GM12878 (cell line): Measurements from ENCODE around the gene LYRM4. TPM values are rescaled to one million over a fixed set of nuclear protein-coding genes. Genes with fewer than 3 reads are reported as not detected.

Source experiments
- ATAC-seq: fragments of 200-7000 bp; cut with Tn5 transposase; 3 replicates; pipeline ENCODE4 v1.9.1; 2020; ENCODE audit warnings: mild to moderate bottlenecking, moderate library complexity
- BruUV-seq: library from RNA; stranded (reverse); fragments of 400-500 nt; replicated peaks from 2 replicates; lab custom pipeline; 2021; lab: Mats Ljungman, UMichigan
- CTCF ChIA-PET: fragments of 300-600 bp; sonication (Branson Sonifier 250); formaldehyde crosslinking; extraction: SDS; loops from one replicate; lab custom pipeline; 2021; ENCODE audit warnings: inconsistent platforms; lab: Yijun Ruan, JAX
- POLR2A ChIA-PET: fragments of 350-600 bp; formaldehyde crosslinking; extraction: SDS; loops from one replicate; lab custom pipeline; 2021; ENCODE audit warnings: inconsistent platforms; lab: Charles Lee
- RAD21 ChIA-PET: fragments of 300-600 bp; sonication (Branson Sonifier 250); formaldehyde crosslinking; loops from one replicate; lab custom pipeline; 2023; ENCODE audit warnings: antibody characterized with exemption; ENCODE audit not compliant: unreplicated experiment; lab: Charles Lee
- SMC1A ChIA-PET: fragments of 300-600 bp; sonication (Branson Sonifier 250); formaldehyde crosslinking; loops from one replicate; lab custom pipeline; 2023; ENCODE audit not compliant: unreplicated experiment, uncharacterized antibody; lab: Charles Lee
- DNase-seq: peaks from one replicate; pipeline ENCODE4 v3.0.0-alpha.2; 2011; ENCODE audit warnings: low read depth, low spot score
- FAIRE-seq: peaks from 3 replicates; lab custom pipeline; 2011; peaks lifted over from hg19 to GRCh38; lab: Jason Lieb, UNC
- H2AFZ ChIP-seq: 2 replicates; pipeline ENCODE4 v1.6.0; 2011; ENCODE audit warnings: low read depth, low read length, control low read depth; ENCODE audit not compliant: control insufficient read depth
- H3K27ac ChIP-seq: 2 replicates; pipeline ENCODE4 v1.5.1; 2011; ENCODE audit warnings: control low read depth; ENCODE audit not compliant: control insufficient read depth, insufficient read depth
- H3K27me3 ChIP-seq, 2 experiments: replicated peaks in 1 of 2; 2 replicates each; pipeline versions ENCODE4 v1.6.0 to v1.6.1; 2011; ENCODE audit warnings: low read length in 1 of 2; ENCODE audit not compliant: control insufficient read depth in 2 of 2, insufficient read depth in 2 of 2
- H3K36me3 ChIP-seq, 2 experiments: 2 replicates each; pipeline ENCODE4 v1.5.1; 2011; ENCODE audit warnings: low read length in 1 of 2; ENCODE audit not compliant: control insufficient read depth in 2 of 2, insufficient read depth in 2 of 2
- H3K4me1 ChIP-seq: 2 replicates; pipeline ENCODE4 v1.6.1; 2011; ENCODE audit warnings: mild to moderate bottlenecking, low read length, moderate library complexity, mixed read lengths; ENCODE audit not compliant: control insufficient read depth, insufficient read depth
- H3K4me2 ChIP-seq: 2 replicates; pipeline ENCODE4 v1.6.0; 2011; ENCODE audit warnings: control low read depth; ENCODE audit not compliant: control insufficient read depth, insufficient read depth
- H3K4me3 ChIP-seq: fragments of 200-600 bp; sonication (generic); 2 replicates; pipeline ENCODE4 v1.5.1; 2016
- H3K79me2 ChIP-seq: 2 replicates; pipeline ENCODE4 v1.6.0; 2011; ENCODE audit warnings: low read length; ENCODE audit not compliant: control insufficient read depth, insufficient read depth
- H3K9ac ChIP-seq: 2 replicates; pipeline ENCODE4 v1.8.0; 2011; ENCODE audit warnings: low read length, control low read depth, mixed read lengths; ENCODE audit not compliant: control insufficient read depth, insufficient read depth
- H3K9me3 ChIP-seq: replicated peaks from 3 replicates; pipeline ENCODE4 v1.5.1; 2011; ENCODE audit warnings: mild to moderate bottlenecking, low read length; ENCODE audit not compliant: control insufficient read depth, insufficient read depth
- H4K20me1 ChIP-seq: 2 replicates; pipeline ENCODE4 v1.6.0; 2011; ENCODE audit not compliant: control insufficient read depth, insufficient read depth
- BCL11A ChIP-seq: IDR thresholded peaks from 2 replicates; pipeline ENCODE4 v1.6.1; 2011; ENCODE audit warnings: low read depth, low read length
- CHD4 ChIP-seq: fragments of 200-600 bp; sonication (generic); IDR thresholded peaks from 2 replicates; pipeline ENCODE4 v1.6.1; 2016; ENCODE audit warnings: mild to moderate bottlenecking
- CREM ChIP-seq: IDR thresholded peaks from 2 replicates; pipeline ENCODE4 v1.6.1; 2014; ENCODE audit warnings: antibody characterized with exemption, low read depth
- EGR1 ChIP-seq, 2 experiments: IDR thresholded peaks; 1 replicate in 1 of 2; 2 replicates in 1 of 2; pipeline ENCODE4 v1.6.1; 2011 to 2012; ENCODE audit warnings: low read depth in 2 of 2, low read length in 2 of 2, borderline replicate concordance in 1 of 2, mild to moderate bottlenecking in 1 of 2, moderate library complexity in 1 of 2
- EP300 ChIP-seq, 2 experiments: fragments of 150-350 bp in 1 of 2; IDR thresholded peaks; 2 replicates each; pipeline ENCODE4 v1.6.1; 2011 to 2012; ENCODE audit warnings: low read depth in 2 of 2, low read length in 2 of 2, borderline replicate concordance in 1 of 2, improper control_type of control experiment in 1 of 2, inconsistent platforms in 1 of 2; ENCODE audit not compliant: control insufficient read depth in 1 of 2
- GATAD2B ChIP-seq: fragments of 450-650 bp; conservative IDR thresholded peaks from 2 replicates; pipeline ENCODE4 v1.6.1; 2017; ENCODE audit warnings: low read depth, mild to moderate bottlenecking, moderate library complexity
- JUNB ChIP-seq: IDR thresholded peaks from 2 replicates; pipeline ENCODE4 v1.6.1; 2016; ENCODE audit warnings: antibody characterized with exemption, mild to moderate bottlenecking
- MAX ChIP-seq: IDR thresholded peaks from 2 replicates; pipeline ENCODE4 v1.6.1; 2012; ENCODE audit warnings: low read depth, low read length, improper control_type of control experiment
- MXI1 ChIP-seq: fragments of 150-350 bp; IDR thresholded peaks from 2 replicates; pipeline ENCODE4 v1.6.1; 2011; ENCODE audit warnings: low read depth, mild to moderate bottlenecking, inconsistent platforms, low read length, improper control_type of control experiment
- SRF ChIP-seq, 2 experiments: IDR thresholded peaks; 2 replicates each; pipeline ENCODE4 v1.6.1; 2011; ENCODE audit warnings: low read depth in 2 of 2, low read length in 2 of 2, mild to moderate bottlenecking in 1 of 2, moderate library complexity in 1 of 2
- ZNF274 ChIP-seq: IDR thresholded peaks from one replicate; pipeline ENCODE4 v1.8.0; 2011; ENCODE audit not compliant: insufficient read length, insufficient read depth
- WGBS: methylation state at CpG from one replicate; pipeline ENCODE4 v1.1.6; 2016; ENCODE audit warnings: low lambda C conversion rate; ENCODE audit not compliant: insufficient replicate concordance, insufficient coverage; ENCODE audit errors: missing lambda C conversion rate; 5-methylcytosine and 5-hydroxymethylcytosine counted together
- in situ Hi-C: fragments of 300-500 bp; cut with MboI; formaldehyde crosslinking; loops from 9 replicates; pipeline ENCODE4 v1.14.3; 2018; ENCODE audit warnings: mixed read lengths
- intact Hi-C: fragments of 100-400 bp; cut with micrococcal nuclease; formaldehyde crosslinking; loops from one replicate; pipeline ENCODE4 v1.14.2; 2022; ENCODE audit not compliant: unreplicated experiment
- polyA plus RNA-seq, 11 experiments: library from polyadenylated mRNA; depleted of rRNA in 4 of 11; unstranded in 6 of 11; stranded (reverse) in 5 of 11; fragments of >200 nt; fragmentation: Nextera tagmentation in 4 of 11; fragmentation: Illumina TruSeq in 1 of 11; extraction: Ambion mirVana in 4 of 11; extraction: Trizol in 1 of 11; gene quantifications; 1 replicate in 1 of 11; 2 replicates in 10 of 11; pipeline versions ENCODE4 v1.2.1 to v1.2.3, GENCODE V29; 2011 to 2016; ENCODE audit warnings: inconsistent platforms in 2 of 11, missing spikeins in 2 of 11, low read depth in 1 of 11
- total RNA-seq, 4 experiments: library from RNA; depleted of rRNA in 3 of 4; stranded (reverse); fragments of >200 nt in 3 of 4; fragmentation: Illumina TruSeq in 1 of 4; extraction: Trizol in 1 of 4; gene quantifications; 2 replicates each; pipeline versions ENCODE4 v1.2.1 to v1.2.3, GENCODE V29; 2013 to 2021
- TF ChIP-seq, protein P1 (sequence below): IDR thresholded peaks from 2 replicates; pipeline ENCODE4 v1.6.1; 2011; ENCODE audit warnings: borderline replicate concordance, low read depth, mild to moderate bottlenecking, moderate library complexity, mixed read lengths, low read length; ENCODE audit not compliant: insufficient read depth; ENCODE audit errors: extremely low read length
- TF ChIP-seq, protein P2 (sequence below): fragments of 450-650 bp; IDR thresholded peaks from 2 replicates; pipeline ENCODE4 v1.6.1; 2016; ENCODE audit warnings: mild to moderate bottlenecking
- TF ChIP-seq, protein P3 (sequence below): IDR thresholded peaks from 2 replicates; pipeline ENCODE4 v1.6.1; 2012; ENCODE audit warnings: improper control_type of control experiment, low read depth, low read length; ENCODE audit not compliant: insufficient replicate concordance

LYRM4 gene
- total and polyA plus RNA-seq, 10 of the 15 experiments (the other 5 are each of a cell fraction or from before 2014, with no cell fraction given), result 32.7 to 66.8 (median 44.0) TPM

DNA sequence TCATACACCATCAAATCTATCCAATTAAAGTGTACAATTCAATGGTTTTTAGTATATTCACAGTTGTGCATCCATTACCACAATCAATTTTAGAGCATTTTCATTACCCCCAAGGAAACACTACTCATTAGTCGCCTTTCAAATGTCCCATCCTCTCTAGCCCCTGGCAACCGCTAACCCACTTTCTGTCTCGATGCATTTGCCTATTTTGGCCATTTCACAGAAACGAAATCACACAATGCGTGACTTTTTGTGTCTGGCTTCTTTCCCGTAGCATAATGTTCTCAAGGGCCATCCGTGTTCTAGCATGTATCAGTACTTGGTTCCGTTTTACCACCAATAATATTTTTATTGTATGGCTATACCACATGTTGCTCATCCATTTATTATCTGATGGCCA, 123.9 kb downstream of the LYRM4 start:
- no TSS peak for BruUV-seq
- ChIA-PET SMC1A (no interaction called here), RAD21 (no interaction called here), CTCF (interaction anchor here (0.9 kb wide), 1 partner anchor 166 kb away, joined by 4 read pairs; no protein-coding TSS in a partner anchor), POLR2A (no interaction called here)
- FAIRE-seq (no peak), ATAC-seq (no peak), DNase-seq (no peak)
- Histone ChIP-seq H3K79me2 (no peaks in the 10 kb centered on the region), H3K4me2 (no peak overlapping the region), H3K4me1 (peaks cover 22% of the 10 kb centered on the region), H3K36me3 (no peaks in the 10 kb centered on the region), H3K27ac (no peak overlapping the region), H3K9ac (no peak overlapping the region), H4K20me1 (no peaks in the 10 kb centered on the region), H3K4me3 (no peak overlapping the region), H3K9me3 (no peaks in the 10 kb centered on the region), H2AFZ (no peak overlapping the region), H3K27me3 (no peaks in the 10 kb centered on the region)
- WGBS, result 95% methylated on average over 8 of the region's 8 CpGs
- intact Hi-C loops, result no loop called here
- in situ Hi-C loops, result no loop called here
- TF ChIP-seq EP300 (IDR thresholded peaks at IDR 0.05; ENCODE audit: borderline replicate concordance in 1 of 2, control insufficient read depth in 1 of 2, low read depth in 2 of 2, low read length in 2 of 2), result no peak
- no peak for TF ChIP-seq MXI1
- no peak for TF ChIP-seq CHD4
- no peak for TF ChIP-seq BCL11A
- TF ChIP-seq, protein P1, sequence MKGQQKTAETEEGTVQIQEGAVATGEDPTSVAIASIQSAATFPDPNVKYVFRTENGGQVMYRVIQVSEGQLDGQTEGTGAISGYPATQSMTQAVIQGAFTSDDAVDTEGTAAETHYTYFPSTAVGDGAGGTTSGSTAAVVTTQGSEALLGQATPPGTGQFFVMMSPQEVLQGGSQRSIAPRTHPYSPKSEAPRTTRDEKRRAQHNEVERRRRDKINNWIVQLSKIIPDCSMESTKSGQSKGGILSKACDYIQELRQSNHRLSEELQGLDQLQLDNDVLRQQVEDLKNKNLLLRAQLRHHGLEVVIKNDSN, result no peak
- no peak for TF ChIP-seq GATAD2B
- no peak for TF ChIP-seq MAX
- TF ChIP-seq SRF (IDR thresholded peaks at IDR 0.05; ENCODE audit: low read depth in 2 of 2, low read length in 2 of 2), result no peak
- TF ChIP-seq, protein P2, sequence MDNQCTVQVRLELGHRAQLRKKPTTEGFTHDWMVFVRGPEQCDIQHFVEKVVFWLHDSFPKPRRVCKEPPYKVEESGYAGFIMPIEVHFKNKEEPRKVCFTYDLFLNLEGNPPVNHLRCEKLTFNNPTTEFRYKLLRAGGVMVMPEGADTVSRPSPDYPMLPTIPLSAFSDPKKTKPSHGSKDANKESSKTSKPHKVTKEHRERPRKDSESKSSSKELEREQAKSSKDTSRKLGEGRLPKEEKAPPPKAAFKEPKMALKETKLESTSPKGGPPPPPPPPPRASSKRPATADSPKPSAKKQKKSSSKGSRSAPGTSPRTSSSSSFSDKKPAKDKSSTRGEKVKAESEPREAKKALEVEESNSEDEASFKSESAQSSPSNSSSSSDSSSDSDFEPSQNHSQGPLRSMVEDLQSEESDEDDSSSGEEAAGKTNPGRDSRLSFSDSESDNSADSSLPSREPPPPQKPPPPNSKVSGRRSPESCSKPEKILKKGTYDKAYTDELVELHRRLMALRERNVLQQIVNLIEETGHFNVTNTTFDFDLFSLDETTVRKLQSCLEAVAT, result no peak
- TF ChIP-seq EGR1 (IDR thresholded peaks at IDR 0.05; ENCODE audit: borderline replicate concordance in 1 of 2, low read depth in 2 of 2, low read length in 2 of 2), result no peak
- TF ChIP-seq ZNF274, result no peak
- TF ChIP-seq CREM, result no peak
- TF ChIP-seq, protein P3, sequence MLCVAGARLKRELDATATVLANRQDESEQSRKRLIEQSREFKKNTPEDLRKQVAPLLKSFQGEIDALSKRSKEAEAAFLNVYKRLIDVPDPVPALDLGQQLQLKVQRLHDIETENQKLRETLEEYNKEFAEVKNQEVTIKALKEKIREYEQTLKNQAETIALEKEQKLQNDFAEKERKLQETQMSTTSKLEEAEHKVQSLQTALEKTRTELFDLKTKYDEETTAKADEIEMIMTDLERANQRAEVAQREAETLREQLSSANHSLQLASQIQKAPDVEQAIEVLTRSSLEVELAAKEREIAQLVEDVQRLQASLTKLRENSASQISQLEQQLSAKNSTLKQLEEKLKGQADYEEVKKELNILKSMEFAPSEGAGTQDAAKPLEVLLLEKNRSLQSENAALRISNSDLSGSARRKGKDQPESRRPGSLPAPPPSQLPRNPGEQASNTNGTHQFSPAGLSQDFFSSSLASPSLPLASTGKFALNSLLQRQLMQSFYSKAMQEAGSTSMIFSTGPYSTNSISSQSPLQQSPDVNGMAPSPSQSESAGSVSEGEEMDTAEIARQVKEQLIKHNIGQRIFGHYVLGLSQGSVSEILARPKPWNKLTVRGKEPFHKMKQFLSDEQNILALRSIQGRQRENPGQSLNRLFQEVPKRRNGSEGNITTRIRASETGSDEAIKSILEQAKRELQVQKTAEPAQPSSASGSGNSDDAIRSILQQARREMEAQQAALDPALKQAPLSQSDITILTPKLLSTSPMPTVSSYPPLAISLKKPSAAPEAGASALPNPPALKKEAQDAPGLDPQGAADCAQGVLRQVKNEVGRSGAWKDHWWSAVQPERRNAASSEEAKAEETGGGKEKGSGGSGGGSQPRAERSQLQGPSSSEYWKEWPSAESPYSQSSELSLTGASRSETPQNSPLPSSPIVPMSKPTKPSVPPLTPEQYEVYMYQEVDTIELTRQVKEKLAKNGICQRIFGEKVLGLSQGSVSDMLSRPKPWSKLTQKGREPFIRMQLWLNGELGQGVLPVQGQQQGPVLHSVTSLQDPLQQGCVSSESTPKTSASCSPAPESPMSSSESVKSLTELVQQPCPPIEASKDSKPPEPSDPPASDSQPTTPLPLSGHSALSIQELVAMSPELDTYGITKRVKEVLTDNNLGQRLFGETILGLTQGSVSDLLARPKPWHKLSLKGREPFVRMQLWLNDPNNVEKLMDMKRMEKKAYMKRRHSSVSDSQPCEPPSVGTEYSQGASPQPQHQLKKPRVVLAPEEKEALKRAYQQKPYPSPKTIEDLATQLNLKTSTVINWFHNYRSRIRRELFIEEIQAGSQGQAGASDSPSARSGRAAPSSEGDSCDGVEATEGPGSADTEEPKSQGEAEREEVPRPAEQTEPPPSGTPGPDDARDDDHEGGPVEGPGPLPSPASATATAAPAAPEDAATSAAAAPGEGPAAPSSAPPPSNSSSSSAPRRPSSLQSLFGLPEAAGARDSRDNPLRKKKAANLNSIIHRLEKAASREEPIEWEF, result no peak
- TF ChIP-seq JUNB, result no peak
